Tibial nerve (tissue), 4 donors: ENCODE measurements around the gene ADI1.

ENCODE experiments used
- CTCF ChIP-seq, 5 experiments: fragments of 200-600 bp in 3 of 5; fragments of 450-650 bp in 2 of 5; sonication (generic) in 3 of 5; IDR thresholded peaks; one replicate each; pipeline ENCODE4 v1.5.1; 2016 to 2019; ENCODE audit warnings: antibody characterized with exemption in 5 of 5, mild to moderate bottlenecking in 3 of 5, moderate library complexity in 2 of 5
- EP300 ChIP-seq, 2 donors: sonication (generic); formaldehyde crosslinking; IDR thresholded peaks; one replicate each; pipeline ENCODE4 v1.6.1; 2017; ENCODE audit warnings: antibody characterized with exemption in 2 of 2, mild to moderate bottlenecking in 1 of 2
- POLR2A ChIP-seq, 2 donors: fragments of 450-650 bp; IDR thresholded peaks; one replicate each; pipeline ENCODE4 v1.6.1; 2017; ENCODE audit warnings: antibody characterized with exemption in 2 of 2, mild to moderate bottlenecking in 2 of 2, moderate library complexity in 2 of 2

GRCh38 chr2:3470856-3471737, 48.2 kb downstream of the ADI1 start:
- TF ChIP-seq CTCF (IDR thresholded peaks at IDR 0.05) (no peak), EP300 (IDR thresholded peaks at IDR 0.05) (no peak), POLR2A (IDR thresholded peaks at IDR 0.05) (no peak)
